Type B pancreatic cell (in vitro differentiated cells): ENCODE measurements around the gene PLCB1. TPM values are rescaled to one million over a fixed set of nuclear protein-coding genes. Genes with fewer than 3 reads are reported as not detected.

Experiments used
- DNase-seq: peaks from one replicate; pipeline ENCODE4 v3.0.0; 2021; ENCODE audit warnings: mixed read lengths; ENCODE audit not compliant: unreplicated experiment; ENCODE audit errors: extremely low spot score
- H3K27ac Mint-ChIP-seq: 2 replicates; pipeline ENCODE4 v1.8.0; 2021; ENCODE audit warnings: mild to moderate bottlenecking, mixed read lengths
- H3K27me3 Mint-ChIP-seq: 2 replicates; pipeline ENCODE4 v1.8.0; 2021; ENCODE audit warnings: mixed read lengths
- H3K36me3 Mint-ChIP-seq: 2 replicates; pipeline ENCODE4 v1.8.0; 2021; ENCODE audit warnings: mixed read lengths
- H3K4me1 Mint-ChIP-seq: one replicate; pipeline ENCODE4 v1.8.0; 2021; ENCODE audit warnings: mixed read lengths; ENCODE audit not compliant: unreplicated experiment
- H3K4me3 Mint-ChIP-seq: 2 replicates; pipeline ENCODE4 v1.8.0; 2021; ENCODE audit warnings: mild to moderate bottlenecking, mixed read lengths
- H3K9me3 Mint-ChIP-seq: 2 replicates; pipeline ENCODE4 v1.8.0; 2021; ENCODE audit warnings: mixed read lengths
- CTCF ChIP-seq: fragments of 200-600 bp; sonication (generic); conservative IDR thresholded peaks from 2 replicates; pipeline ENCODE4 v1.5.0; 2021; ENCODE audit warnings: antibody characterized with exemption, mild to moderate bottlenecking
- total RNA-seq: library from RNA; stranded (reverse); gene quantifications from 2 replicates; pipeline ENCODE4 v1.2.1, GENCODE V29; 2021; ENCODE audit warnings: low replicate concordance

PLCB1 gene
- total RNA-seq, 1 donor from 2014 or later, result 17.9 TPM

DNA sequence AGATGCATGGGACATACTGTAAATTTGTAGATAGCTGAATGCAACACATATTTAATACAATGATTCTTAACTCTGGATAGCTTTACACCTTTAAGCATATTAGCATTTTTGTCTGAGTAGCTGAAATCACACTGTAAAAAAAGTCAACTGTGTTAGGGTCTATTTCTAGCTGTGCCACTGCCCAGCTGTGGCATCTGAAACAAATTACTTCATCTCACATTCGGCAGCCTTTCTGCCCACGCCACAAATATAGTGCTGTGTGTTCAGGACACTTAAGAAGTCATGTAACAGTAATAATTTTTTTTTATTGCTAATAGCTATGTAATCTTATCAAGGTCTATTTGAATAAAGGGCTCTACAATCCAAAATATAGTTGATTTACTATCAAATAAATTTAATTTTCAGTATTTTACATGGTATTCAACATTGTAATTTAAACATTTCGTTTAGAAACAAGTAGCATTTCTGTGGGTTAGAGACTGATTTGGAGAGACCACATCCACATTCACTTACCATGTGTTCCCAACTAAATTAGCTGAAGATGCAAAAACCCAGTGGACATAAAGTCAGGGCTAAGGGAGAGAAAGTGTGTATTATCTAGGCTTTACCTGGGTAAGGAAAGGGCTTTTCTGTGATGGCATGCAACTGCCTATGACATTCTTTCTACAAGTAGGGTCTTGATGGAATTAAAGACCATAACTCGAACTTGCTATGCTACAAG is 276.7 kb downstream of the PLCB1 start:
- Mint-ChIP-seq H3K4me1 (peaks cover 5% of the 10 kb centered on the region), H3K4me3 (no peak overlapping the region), H3K27me3 (no peaks in the 10 kb centered on the region), H3K36me3 (no peaks in the 10 kb centered on the region), H3K9me3 (no peaks in the 10 kb centered on the region), H3K27ac (no peak overlapping the region)
- TF ChIP-seq CTCF, result no peak
- DNase-seq, result no peak

DNA sequence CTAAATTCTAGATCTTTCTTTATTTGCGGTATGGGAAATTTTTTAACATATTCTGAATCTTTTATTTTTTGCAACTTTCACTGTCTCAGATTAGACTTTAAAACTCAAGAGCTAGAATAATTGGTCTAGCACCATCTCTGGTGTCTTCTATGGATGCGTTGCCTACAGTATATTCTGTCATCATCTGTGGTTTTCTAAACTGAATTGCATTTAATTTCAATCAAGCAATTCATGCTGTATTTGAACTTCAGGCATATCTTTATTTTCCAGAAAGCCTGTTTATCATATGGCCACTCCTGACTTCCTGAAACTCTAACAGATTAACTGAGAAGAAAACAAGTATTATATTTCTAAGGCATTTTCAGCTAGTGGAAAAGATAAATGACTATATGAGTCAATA is 281.6 kb downstream of the PLCB1 start:
- Mint-ChIP-seq H3K36me3 (no peaks in the 10 kb centered on the region), H3K27me3 (no peaks in the 10 kb centered on the region), H3K27ac (no peak overlapping the region), H3K4me3 (no peak overlapping the region), H3K4me1 (peaks cover 6% of the 10 kb centered on the region), H3K9me3 (no peaks in the 10 kb centered on the region)
- TF ChIP-seq CTCF, result no peak
- DNase-seq, result no peak

GRCh38 chr20:8414586-8415274 is 282.7 kb downstream of the PLCB1 start:
- Mint-ChIP-seq H3K9me3 (no peaks in the 10 kb centered on the region), H3K4me3 (no peak overlapping the region), H3K27me3 (no peaks in the 10 kb centered on the region), H3K4me1 (peaks cover 6% of the 10 kb centered on the region), H3K36me3 (no peaks in the 10 kb centered on the region), H3K27ac (no peak overlapping the region)
- TF ChIP-seq CTCF, result no peak
- DNase-seq, result no peak

- H3K27me3 Mint-ChIP-seq, result no peaks in the 10 kb centered on the region
- TF ChIP-seq CTCF, result no peak
- no peak for DNase-seq
- peaks cover 10% of the 10 kb centered on the region for H3K4me1 Mint-ChIP-seq
- H3K9me3 Mint-ChIP-seq, result no peaks in the 10 kb centered on the region
- no peak overlapping the region for H3K27ac Mint-ChIP-seq
- H3K4me3 Mint-ChIP-seq, result no peak overlapping the region
- H3K36me3 Mint-ChIP-seq, result peaks cover 3% of the 10 kb centered on the region
Measured at GRCh38 chr20:8421981-8422380, 289.9 kb downstream of the PLCB1 start.

GRCh38 chr20:8423482-8423881 is 291.4 kb downstream of the PLCB1 start:
- no peak for TF ChIP-seq CTCF
- no peaks in the 10 kb centered on the region for H3K9me3 Mint-ChIP-seq
- peaks cover 17% of the 10 kb centered on the region for H3K4me1 Mint-ChIP-seq
- peaks cover 3% of the 10 kb centered on the region for H3K36me3 Mint-ChIP-seq
- no peak overlapping the region for H3K4me3 Mint-ChIP-seq
- DNase-seq, result no peak
- no peak overlapping the region for H3K27ac Mint-ChIP-seq
- no peaks in the 10 kb centered on the region for H3K27me3 Mint-ChIP-seq
